ENCODE data around the gene SCFD2.

Gene SCFD2

GRCh38 chr4:52987392-52988056, 378.3 kb downstream of the SCFD2 start:
- DNase-seq (ENCODE audit: low read depth in 2 of 2) = no peak

GRCh38 chr4:52984462-52984881, 381.4 kb downstream of the SCFD2 start:
- no peak for DNase-seq (ENCODE audit: low read depth in 2 of 2)

GRCh38 chr4:52983563-52984303, 382.1 kb downstream of the SCFD2 start:
- peak in 1 of 2 experiments; percentile 28 for DNase-seq (ENCODE audit: low read depth in 2 of 2)

- DNase-seq (ENCODE audit: low read depth in 2 of 2) = no peak
These were observed 382.9 kb downstream of the SCFD2 start for GRCh38 chr4:52982946-52983340.

- DNase-seq (ENCODE audit: low read depth in 2 of 2) = peak; percentile 21 to 33
These were observed 383.5 kb downstream of the SCFD2 start for GRCh38 chr4:52982255-52982945.

- DNase-seq (ENCODE audit: low read depth in 2 of 2) = no peak
These were observed 385.9 kb downstream of the SCFD2 start for GRCh38 chr4:52979821-52980590.

GRCh38 chr4:52979020-52979419, 386.8 kb downstream of the SCFD2 start:
- DNase-seq (ENCODE audit: low read depth in 2 of 2) = no peak

- no peak for DNase-seq (ENCODE audit: low read depth in 2 of 2)
These were observed 388.6 kb downstream of the SCFD2 start for GRCh38 chr4:52977252-52977651.

- DNase-seq (ENCODE audit: low read depth in 2 of 2) = no peak
These were observed 389.2 kb downstream of the SCFD2 start for GRCh38 chr4:52976523-52977230.

GRCh38 chr4:52968691-52969090, 397.2 kb downstream of the SCFD2 start:
- DNase-seq (ENCODE audit: low read depth in 2 of 2) = no peak

- DNase-seq (ENCODE audit: low read depth in 2 of 2) = no peak
These were observed 397.6 kb downstream of the SCFD2 start for GRCh38 chr4:52968241-52968640.

GRCh38 chr4:52966781-52967180, 399.1 kb downstream of the SCFD2 start:
- no peak for DNase-seq (ENCODE audit: low read depth in 2 of 2)

- DNase-seq (ENCODE audit: low read depth in 2 of 2) = no peak
These were observed 399.7 kb downstream of the SCFD2 start for GRCh38 chr4:52966172-52966571.

GRCh38 chr4:52964561-52965101, 401.2 kb downstream of the SCFD2 start:
- DNase-seq (ENCODE audit: low read depth in 2 of 2) = no peak

GRCh38 chr4:52964011-52964410, 401.9 kb downstream of the SCFD2 start:
- no peak for DNase-seq (ENCODE audit: low read depth in 2 of 2)

GRCh38 chr4:52962721-52963120, 403.1 kb downstream of the SCFD2 start:
- no peak for DNase-seq (ENCODE audit: low read depth in 2 of 2)

- no peak for DNase-seq (ENCODE audit: low read depth in 2 of 2)
These were observed 404.0 kb downstream of the SCFD2 start for GRCh38 chr4:52961666-52962412.

GRCh38 chr4:52959541-52959940, 406.3 kb downstream of the SCFD2 start:
- DNase-seq (ENCODE audit: low read depth in 2 of 2) = peak; percentile 86 to 92

- no peak for DNase-seq (ENCODE audit: low read depth in 2 of 2)
These were observed 407.8 kb downstream of the SCFD2 start for GRCh38 chr4:52957835-52958631.
